Ishikawa (cell line): Measurements from ENCODE around the gene RBBP9.

Source experiments
- EGR1 ChIP-seq: IDR thresholded peaks from 2 replicates; pipeline ENCODE4 v1.6.1; 2012
- EP300 ChIP-seq: IDR thresholded peaks from 2 replicates; pipeline ENCODE4 v1.6.1; 2012; ENCODE audit warnings: borderline replicate concordance
- TAF1 ChIP-seq: IDR thresholded peaks from 2 replicates; pipeline ENCODE4 v1.6.1; 2012; ENCODE audit warnings: low read depth, mild to moderate bottlenecking
- YY1 ChIP-seq: IDR thresholded peaks from 2 replicates; pipeline ENCODE4 v1.6.1; 2012; ENCODE audit warnings: low read depth

DNA sequence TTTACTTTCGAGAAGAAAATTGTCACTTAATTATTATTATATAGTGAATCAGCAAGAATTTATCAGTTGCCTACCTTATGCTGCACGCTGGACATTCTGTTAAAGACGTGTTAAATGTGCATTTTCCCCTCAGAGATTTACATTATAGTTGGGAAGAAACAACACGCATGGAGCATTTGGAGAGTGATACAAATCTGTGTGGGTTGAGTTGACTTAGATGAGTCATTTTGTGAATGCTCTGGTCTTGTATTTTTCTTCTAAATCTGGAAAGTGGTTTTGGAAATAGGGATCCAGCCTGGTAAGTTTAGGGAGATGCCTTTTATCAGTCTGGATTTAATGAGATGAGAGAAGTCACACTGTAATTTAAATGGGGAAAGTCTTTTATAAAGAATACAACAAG lies 46.2 kb upstream of the RBBP9 start:
- TF ChIP-seq EP300 (no peak), YY1 (no peak), EGR1 (no peak), TAF1 (no peak)
